Measurements from ENCODE around the gene KNSTRN. TPM values are rescaled to one million over a fixed set of nuclear protein-coding genes. Genes with fewer than 3 reads are reported as not detected.

KNSTRN gene
- total RNA-seq, 1 donor from 2014 or later = 28.4 TPM

- Mint-ChIP-seq H3K36me3 (ENCODE audit: low read depth) (peaks cover 15% of the 10 kb centered on the region), H3K4me1 (ENCODE audit: low read depth) (peaks cover 33% of the 10 kb centered on the region), H3K27ac (ENCODE audit: unreplicated experiment) (no peak overlapping the region), H3K4me3 (ENCODE audit: unreplicated experiment) (no peak overlapping the region), H3K27me3 (ENCODE audit: low read depth) (no peaks in the 10 kb centered on the region), H3K9me3 (ENCODE audit: low read depth) (no peaks in the 10 kb centered on the region)
- DNase-seq (ENCODE audit: low spot score) = no peak
- TF ChIP-seq, protein P1, sequence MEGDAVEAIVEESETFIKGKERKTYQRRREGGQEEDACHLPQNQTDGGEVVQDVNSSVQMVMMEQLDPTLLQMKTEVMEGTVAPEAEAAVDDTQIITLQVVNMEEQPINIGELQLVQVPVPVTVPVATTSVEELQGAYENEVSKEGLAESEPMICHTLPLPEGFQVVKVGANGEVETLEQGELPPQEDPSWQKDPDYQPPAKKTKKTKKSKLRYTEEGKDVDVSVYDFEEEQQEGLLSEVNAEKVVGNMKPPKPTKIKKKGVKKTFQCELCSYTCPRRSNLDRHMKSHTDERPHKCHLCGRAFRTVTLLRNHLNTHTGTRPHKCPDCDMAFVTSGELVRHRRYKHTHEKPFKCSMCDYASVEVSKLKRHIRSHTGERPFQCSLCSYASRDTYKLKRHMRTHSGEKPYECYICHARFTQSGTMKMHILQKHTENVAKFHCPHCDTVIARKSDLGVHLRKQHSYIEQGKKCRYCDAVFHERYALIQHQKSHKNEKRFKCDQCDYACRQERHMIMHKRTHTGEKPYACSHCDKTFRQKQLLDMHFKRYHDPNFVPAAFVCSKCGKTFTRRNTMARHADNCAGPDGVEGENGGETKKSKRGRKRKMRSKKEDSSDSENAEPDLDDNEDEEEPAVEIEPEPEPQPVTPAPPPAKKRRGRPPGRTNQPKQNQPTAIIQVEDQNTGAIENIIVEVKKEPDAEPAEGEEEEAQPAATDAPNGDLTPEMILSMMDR (IDR thresholded peaks at IDR 0.05) = no peak
Observed at GRCh38 chr15:40386480-40386879, 4.0 kb downstream of the KNSTRN start.

DNA sequence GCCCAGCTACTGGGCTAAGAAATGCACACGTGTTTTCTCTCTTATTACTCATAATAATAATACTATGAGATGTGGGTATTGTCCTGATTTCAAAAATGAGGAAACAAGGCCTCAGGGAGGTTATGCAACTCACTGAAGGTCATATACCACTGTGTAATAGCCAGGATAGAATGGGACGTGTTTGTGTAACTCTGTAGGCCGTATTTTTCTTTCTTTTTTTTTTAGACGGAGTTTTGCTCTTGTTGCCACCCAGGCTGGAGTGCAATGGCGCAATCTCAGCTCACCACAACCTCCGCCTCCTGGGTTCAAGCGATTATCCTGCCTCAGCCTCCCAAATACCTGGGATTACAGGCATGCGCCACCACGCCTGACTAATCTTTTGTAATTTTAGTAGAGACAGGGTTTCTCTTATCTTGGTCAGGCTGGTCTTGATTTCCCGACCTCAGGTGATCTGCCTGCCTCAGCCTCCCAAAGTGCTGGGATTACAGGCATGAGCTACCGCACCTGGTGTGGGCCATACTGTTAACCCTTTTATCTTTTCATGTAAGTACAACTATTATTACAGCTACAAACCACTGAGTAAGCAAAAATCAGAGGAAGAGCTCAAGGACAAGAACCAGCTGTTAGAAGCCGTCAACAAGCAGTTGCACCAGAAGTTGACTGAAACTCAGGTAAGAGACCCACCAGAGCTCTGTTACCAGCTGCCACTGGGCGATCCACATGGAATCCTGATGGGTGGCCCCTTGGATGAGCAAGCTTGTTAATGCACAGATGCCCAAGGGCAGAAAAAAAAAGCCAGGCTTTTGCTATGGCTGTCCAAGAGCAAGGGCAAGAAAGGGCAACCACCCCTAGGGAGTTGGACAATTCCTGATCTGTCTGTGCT lies 6.7 kb downstream of the KNSTRN start:
- Mint-ChIP-seq H3K4me1 (ENCODE audit: low read depth) (peaks cover 18% of the 10 kb centered on the region), H3K27ac (ENCODE audit: unreplicated experiment) (peak overlapping the region; percentile 42), H3K9me3 (ENCODE audit: low read depth) (no peaks in the 10 kb centered on the region), H3K27me3 (ENCODE audit: low read depth) (no peaks in the 10 kb centered on the region), H3K36me3 (ENCODE audit: low read depth) (peaks cover 23% of the 10 kb centered on the region), H3K4me3 (ENCODE audit: unreplicated experiment) (no peak overlapping the region)
- DNase-seq (ENCODE audit: low spot score) = no peak
- TF ChIP-seq, protein P1 (IDR thresholded peaks at IDR 0.05) = no peak

- DNase-seq (ENCODE audit: low spot score) = no peak
- Mint-ChIP-seq H3K27me3 (ENCODE audit: low read depth) (no peaks in the 10 kb centered on the region), H3K36me3 (ENCODE audit: low read depth) (peaks cover 23% of the 10 kb centered on the region), H3K4me3 (ENCODE audit: unreplicated experiment) (no peak overlapping the region), H3K27ac (ENCODE audit: unreplicated experiment) (no peak overlapping the region), H3K9me3 (ENCODE audit: low read depth) (no peaks in the 10 kb centered on the region), H3K4me1 (ENCODE audit: low read depth) (peaks cover 11% of the 10 kb centered on the region)
- TF ChIP-seq, protein P1 (IDR thresholded peaks at IDR 0.05) = no peak
Observed at GRCh38 chr15:40389824-40390595, 7.5 kb downstream of the KNSTRN start.

DNA sequence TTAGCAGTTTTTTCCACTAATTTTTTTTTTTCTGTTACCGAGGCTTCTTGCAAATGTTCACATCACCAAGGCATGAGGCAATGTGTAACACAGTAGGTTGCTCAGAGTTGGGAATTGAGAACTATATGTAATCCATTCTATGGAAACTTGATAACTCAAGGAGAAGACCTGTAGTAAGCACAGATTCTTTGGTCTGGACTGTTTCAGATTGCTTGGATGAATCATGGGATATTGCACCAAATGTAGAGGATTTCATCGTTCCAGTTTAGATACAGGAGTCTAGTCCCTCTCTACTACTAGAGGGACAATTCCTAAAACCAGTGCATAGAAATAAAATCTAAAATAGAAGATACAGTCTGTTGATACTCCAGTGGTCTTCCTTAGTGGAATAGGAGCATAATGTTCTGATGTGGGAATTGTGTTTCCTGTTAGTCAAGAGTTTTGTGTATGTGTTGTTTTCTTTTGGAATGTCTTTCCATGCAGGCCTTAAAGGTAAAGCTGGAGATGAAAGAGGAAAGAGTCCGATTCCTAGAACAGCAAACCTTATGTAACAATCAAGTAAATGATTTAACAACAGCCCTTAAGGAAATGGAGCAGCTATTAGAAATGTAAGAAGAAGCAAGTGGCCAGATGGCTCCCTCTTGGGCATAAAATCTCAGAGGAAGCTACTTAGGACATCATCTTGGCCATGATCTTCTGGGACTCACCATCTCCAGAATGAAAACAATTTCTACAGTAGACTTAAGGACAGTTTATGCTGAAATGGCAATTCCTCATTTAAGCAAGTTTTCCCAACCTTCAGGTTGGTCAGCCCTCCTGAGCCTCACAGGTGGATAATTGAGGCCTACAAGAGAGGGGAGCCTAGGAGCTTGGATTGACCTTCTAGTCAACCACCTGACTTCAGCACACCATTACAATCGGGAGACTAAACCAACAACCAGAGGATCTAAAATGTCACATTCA lies 10.7 kb downstream of the KNSTRN start:
- Mint-ChIP-seq H3K4me1 (ENCODE audit: low read depth) (peaks cover 8% of the 10 kb centered on the region), H3K36me3 (ENCODE audit: low read depth) (peaks cover 21% of the 10 kb centered on the region), H3K9me3 (ENCODE audit: low read depth) (no peaks in the 10 kb centered on the region), H3K4me3 (ENCODE audit: unreplicated experiment) (no peak overlapping the region), H3K27me3 (ENCODE audit: low read depth) (no peaks in the 10 kb centered on the region), H3K27ac (ENCODE audit: unreplicated experiment) (peak overlapping the region; percentile 27)
- no peak for DNase-seq (ENCODE audit: low spot score)
- TF ChIP-seq, protein P1 (IDR thresholded peaks at IDR 0.05) = no peak

Measured in chondrocyte (in vitro differentiated cells).